HUES6 (cell line): ENCODE data around the gene CCDC63.

ENCODE experiments used
- H3K27ac ChIP-seq: 2 replicates; pipeline ENCODE4 v1.7.0; 2013; ENCODE audit warnings: low read depth, mild to moderate bottlenecking, low read length, inconsistent platforms
- H3K27me3 ChIP-seq: 2 replicates; pipeline ENCODE4 v1.6.1; 2013; ENCODE audit warnings: low read length; ENCODE audit not compliant: control insufficient read depth, insufficient read depth
- H3K36me3 ChIP-seq: 2 replicates; pipeline ENCODE4 v1.6.1; 2013; ENCODE audit warnings: low read length; ENCODE audit not compliant: control insufficient read depth, insufficient read depth
- H3K4me1 ChIP-seq: 2 replicates; pipeline ENCODE4 v1.6.1; 2013; ENCODE audit warnings: low read length; ENCODE audit not compliant: control insufficient read depth, insufficient read depth
- H3K4me3 ChIP-seq: 2 replicates; pipeline ENCODE4 v1.5.1; 2013; ENCODE audit warnings: low read depth, low read length
- H3K9ac ChIP-seq: one replicate; pipeline ENCODE4 v1.6.1; 2013; ENCODE audit warnings: mild to moderate bottlenecking, low read length
- H3K9me3 ChIP-seq: 2 replicates; pipeline ENCODE4 v1.6.1; 2013; ENCODE audit warnings: low read depth, low read length; ENCODE audit not compliant: control insufficient read depth, insufficient read depth

The CCDC63 gene

GRCh38 chr12:110858848-110859247 lies 12.1 kb downstream of the CCDC63 start:
- Histone ChIP-seq H3K4me3 (no peak overlapping the region), H3K9ac (no peak overlapping the region), H3K27ac (no peak overlapping the region)

GRCh38 chr12:110860833-110861296 lies 14.1 kb downstream of the CCDC63 start:
- H3K9ac ChIP-seq, result no peak overlapping the region
- H3K4me1 ChIP-seq, result peaks cover 23% of the 10 kb centered on the region
- H3K4me3 ChIP-seq, result no peak overlapping the region
- no peak overlapping the region for H3K27ac ChIP-seq
- H3K9me3 ChIP-seq, result peaks cover 4% of the 10 kb centered on the region; the same call in 1 of the 2 replicates
- H3K36me3 ChIP-seq, result no peaks in the 10 kb centered on the region
- H3K27me3 ChIP-seq, result no peaks in the 10 kb centered on the region

More at GRCh38 chr12:110858848-110859247, 12.1 kb downstream of the CCDC63 start:
- Histone ChIP-seq H3K27me3 (no peaks in the 10 kb centered on the region), H3K9me3 (no peaks in the 10 kb centered on the region), H3K4me1 (peaks cover 23% of the 10 kb centered on the region), H3K36me3 (no peaks in the 10 kb centered on the region)

GRCh38 chr12:110861729-110862128 lies 14.9 kb downstream of the CCDC63 start:
- Histone ChIP-seq H3K9me3 (peaks cover 5% of the 10 kb centered on the region; the same call in 1 of the 2 replicates), H3K27ac (no peak overlapping the region), H3K4me3 (no peak overlapping the region), H3K36me3 (no peaks in the 10 kb centered on the region), H3K9ac (no peak overlapping the region), H3K27me3 (no peaks in the 10 kb centered on the region), H3K4me1 (peaks cover 23% of the 10 kb centered on the region)

GRCh38 chr12:110862329-110862728 lies 15.5 kb downstream of the CCDC63 start:
- Histone ChIP-seq H3K4me1 (peaks cover 22% of the 10 kb centered on the region), H3K36me3 (no peaks in the 10 kb centered on the region), H3K9me3 (peaks cover 5% of the 10 kb centered on the region; the same call in 1 of the 2 replicates), H3K4me3 (no peak overlapping the region), H3K9ac (no peak overlapping the region), H3K27ac (no peak overlapping the region), H3K27me3 (no peaks in the 10 kb centered on the region)

GRCh38 chr12:110863161-110863560 lies 16.4 kb downstream of the CCDC63 start:
- H3K36me3 ChIP-seq, result no peaks in the 10 kb centered on the region
- peaks cover 17% of the 10 kb centered on the region for H3K4me1 ChIP-seq
- peaks cover 5% of the 10 kb centered on the region; the same call in 1 of the 2 replicates for H3K9me3 ChIP-seq
- H3K27me3 ChIP-seq, result no peaks in the 10 kb centered on the region
- H3K27ac ChIP-seq, result no peak overlapping the region
- H3K4me3 ChIP-seq, result no peak overlapping the region
- H3K9ac ChIP-seq, result no peak overlapping the region

GRCh38 chr12:110865521-110865920 lies 18.7 kb downstream of the CCDC63 start:
- no peaks in the 10 kb centered on the region for H3K36me3 ChIP-seq
- no peaks in the 10 kb centered on the region for H3K27me3 ChIP-seq
- H3K27ac ChIP-seq, result no peak overlapping the region
- H3K9me3 ChIP-seq, result peaks cover 15% of the 10 kb centered on the region; the same call in 1 of the 2 replicates
- no peak overlapping the region for H3K4me3 ChIP-seq
- H3K9ac ChIP-seq, result no peak overlapping the region
- H3K4me1 ChIP-seq, result peaks cover 12% of the 10 kb centered on the region

GRCh38 chr12:110869026-110869425 lies 22.2 kb downstream of the CCDC63 start:
- H3K4me3 ChIP-seq, result no peak overlapping the region
- peaks cover 15% of the 10 kb centered on the region; the same call in 1 of the 2 replicates for H3K9me3 ChIP-seq
- H3K4me1 ChIP-seq, result no peaks in the 10 kb centered on the region
- no peak overlapping the region for H3K27ac ChIP-seq
- H3K36me3 ChIP-seq, result no peaks in the 10 kb centered on the region
- H3K27me3 ChIP-seq, result no peaks in the 10 kb centered on the region
- H3K9ac ChIP-seq, result no peak overlapping the region

- H3K4me1 ChIP-seq, result no peaks in the 10 kb centered on the region
- H3K9me3 ChIP-seq, result peaks cover 15% of the 10 kb centered on the region; the same call in 1 of the 2 replicates
- H3K9ac ChIP-seq, result no peak overlapping the region
- H3K4me3 ChIP-seq, result no peak overlapping the region
- H3K27me3 ChIP-seq, result no peaks in the 10 kb centered on the region
- no peaks in the 10 kb centered on the region for H3K36me3 ChIP-seq
- no peak overlapping the region for H3K27ac ChIP-seq
Measured at GRCh38 chr12:110869803-110870202, 23.0 kb downstream of the CCDC63 start.

GRCh38 chr12:110872100-110872499 lies 25.3 kb downstream of the CCDC63 start:
- Histone ChIP-seq H3K9me3 (peaks cover 11% of the 10 kb centered on the region; the same call in 1 of the 2 replicates), H3K9ac (no peak overlapping the region), H3K27me3 (no peaks in the 10 kb centered on the region), H3K4me1 (no peaks in the 10 kb centered on the region), H3K36me3 (no peaks in the 10 kb centered on the region), H3K27ac (no peak overlapping the region), H3K4me3 (no peak overlapping the region)

- Histone ChIP-seq H3K27ac (no peak overlapping the region), H3K4me3 (no peak overlapping the region), H3K27me3 (no peaks in the 10 kb centered on the region), H3K9ac (no peak overlapping the region), H3K9me3 (peaks cover 7% of the 10 kb centered on the region; the same call in 1 of the 2 replicates), H3K4me1 (no peaks in the 10 kb centered on the region), H3K36me3 (no peaks in the 10 kb centered on the region)
Measured at GRCh38 chr12:110874351-110874750, 27.6 kb downstream of the CCDC63 start.

GRCh38 chr12:110874781-110875180 lies 28.0 kb downstream of the CCDC63 start:
- no peak overlapping the region for H3K9ac ChIP-seq
- no peaks in the 10 kb centered on the region for H3K27me3 ChIP-seq
- H3K4me3 ChIP-seq, result no peak overlapping the region
- 0 out of 2 replicates have a peak, but pooled peaks cover 3% of the 10 kb centered on the region for H3K9me3 ChIP-seq
- no peak overlapping the region for H3K27ac ChIP-seq
- no peaks in the 10 kb centered on the region for H3K4me1 ChIP-seq
- H3K36me3 ChIP-seq, result no peaks in the 10 kb centered on the region
